ENCODE measurements around the gene TMEM82.

The TMEM82 gene

GRCh38 chr1:15775706-15776105 is 33.4 kb downstream of the TMEM82 start:
- H3K4me2 ChIP-seq (ENCODE audit: low read length): no peak overlapping the region
- H3K9me3 ChIP-seq (ENCODE audit: low read length): no peaks in the 10 kb centered on the region
- H2AFZ ChIP-seq (ENCODE audit: low read length): no peak overlapping the region
- H3K79me2 ChIP-seq (ENCODE audit: insufficient read depth, low read length): no peaks in the 10 kb centered on the region
- no peaks in the 10 kb centered on the region for H3K9me2 ChIP-seq (ENCODE audit: low read depth, low read length)
- H3K27me3 ChIP-seq (ENCODE audit: insufficient read depth, low read length): no peaks in the 10 kb centered on the region; the same call in 1 of the 2 replicates
- H3K4me3 ChIP-seq (ENCODE audit: low read depth, low read length, poor library complexity, severe bottlenecking): no peak overlapping the region
- no peaks in the 10 kb centered on the region for H3K36me3 ChIP-seq (ENCODE audit: insufficient read depth, low read length)
- no peak overlapping the region for H3K27ac ChIP-seq (ENCODE audit: low read depth, low read length, poor library complexity, severe bottlenecking)
- no peaks in the 10 kb centered on the region for H3K4me1 ChIP-seq (ENCODE audit: insufficient read depth, low read length, severe bottlenecking)
- H3F3A ChIP-seq (ENCODE audit: insufficient read depth, low read length): no peaks in the 10 kb centered on the region
- TF ChIP-seq EZH2 (IDR thresholded peaks at IDR 0.05; ENCODE audit: borderline replicate concordance, low read length) (no peak), CTCF (IDR thresholded peaks at IDR 0.05; ENCODE audit: low read length) (no peak)
- H4K20me1 ChIP-seq (ENCODE audit: insufficient read depth, low read length): no peaks in the 10 kb centered on the region
- no peak overlapping the region for H3K9ac ChIP-seq (ENCODE audit: low read length)

GRCh38 chr1:15777909-15778707 is 35.8 kb downstream of the TMEM82 start:
- Histone ChIP-seq H3K4me2 (ENCODE audit: low read length) (no peak overlapping the region), H3K36me3 (ENCODE audit: insufficient read depth, low read length) (no peaks in the 10 kb centered on the region), H3K27ac (ENCODE audit: low read depth, low read length, poor library complexity, severe bottlenecking) (no peak overlapping the region), H4K20me1 (ENCODE audit: insufficient read depth, low read length) (no peaks in the 10 kb centered on the region), H3K4me3 (ENCODE audit: low read depth, low read length, poor library complexity, severe bottlenecking) (no peak overlapping the region), H2AFZ (ENCODE audit: low read length) (no peak overlapping the region), H3K9me3 (ENCODE audit: low read length) (no peaks in the 10 kb centered on the region), H3K9me2 (ENCODE audit: low read depth, low read length) (no peaks in the 10 kb centered on the region), H3K27me3 (ENCODE audit: insufficient read depth, low read length) (no peaks in the 10 kb centered on the region; the same call in 1 of the 2 replicates), H3K79me2 (ENCODE audit: insufficient read depth, low read length) (no peaks in the 10 kb centered on the region), H3K4me1 (ENCODE audit: insufficient read depth, low read length, severe bottlenecking) (no peaks in the 10 kb centered on the region), H3K9ac (ENCODE audit: low read length) (no peak overlapping the region), H3F3A (ENCODE audit: insufficient read depth, low read length) (no peaks in the 10 kb centered on the region)
- TF ChIP-seq EZH2 (IDR thresholded peaks at IDR 0.05; ENCODE audit: borderline replicate concordance, low read length) (no peak), CTCF (IDR thresholded peaks at IDR 0.05; ENCODE audit: low read length) (no peak)

- Histone ChIP-seq H3F3A (ENCODE audit: insufficient read depth, low read length) (no peaks in the 10 kb centered on the region), H3K9me3 (ENCODE audit: low read length) (no peaks in the 10 kb centered on the region), H3K4me3 (ENCODE audit: low read depth, low read length, poor library complexity, severe bottlenecking) (no peak overlapping the region), H4K20me1 (ENCODE audit: insufficient read depth, low read length) (no peaks in the 10 kb centered on the region), H3K27ac (ENCODE audit: low read depth, low read length, poor library complexity, severe bottlenecking) (no peak overlapping the region), H2AFZ (ENCODE audit: low read length) (no peak overlapping the region), H3K36me3 (ENCODE audit: insufficient read depth, low read length) (no peaks in the 10 kb centered on the region), H3K4me2 (ENCODE audit: low read length) (no peak overlapping the region), H3K4me1 (ENCODE audit: insufficient read depth, low read length, severe bottlenecking) (no peaks in the 10 kb centered on the region), H3K27me3 (ENCODE audit: insufficient read depth, low read length) (no peaks in the 10 kb centered on the region), H3K9me2 (ENCODE audit: low read depth, low read length) (no peaks in the 10 kb centered on the region), H3K79me2 (ENCODE audit: insufficient read depth, low read length) (no peaks in the 10 kb centered on the region), H3K9ac (ENCODE audit: low read length) (no peak overlapping the region)
- TF ChIP-seq EZH2 (IDR thresholded peaks at IDR 0.05; ENCODE audit: borderline replicate concordance, low read length): no peak
- no peak for TF ChIP-seq CTCF (IDR thresholded peaks at IDR 0.05; ENCODE audit: low read length)
Observed at GRCh38 chr1:15785683-15786082, 43.4 kb downstream of the TMEM82 start.

All from OCI-LY1 (cell line).